Subcutaneous adipose tissue (tissue), 4 donors: ENCODE data around the gene HSF2. TPM values are rescaled to one million over a fixed set of nuclear protein-coding genes. Genes with fewer than 3 reads are reported as not detected.

Experiments used
- total RNA-seq, 4 donors: library from RNA; depleted of rRNA; stranded (reverse); fragments of >200 nt; gene quantifications; one replicate each; pipeline ENCODE4 v1.1.0, GENCODE V29; 2016
- TF ChIP-seq, protein P1 (sequence below): fragments of 450-650 bp; IDR thresholded peaks from one replicate; pipeline ENCODE4 v1.5.1; 2016; ENCODE audit warnings: low read depth, mild to moderate bottlenecking, control low read depth, antibody characterized with exemption, moderate library complexity

HSF2 gene
- total RNA-seq, 4 donors from 2014 or later: 13.2 to 26.3 (median 15.5) TPM

DNA sequence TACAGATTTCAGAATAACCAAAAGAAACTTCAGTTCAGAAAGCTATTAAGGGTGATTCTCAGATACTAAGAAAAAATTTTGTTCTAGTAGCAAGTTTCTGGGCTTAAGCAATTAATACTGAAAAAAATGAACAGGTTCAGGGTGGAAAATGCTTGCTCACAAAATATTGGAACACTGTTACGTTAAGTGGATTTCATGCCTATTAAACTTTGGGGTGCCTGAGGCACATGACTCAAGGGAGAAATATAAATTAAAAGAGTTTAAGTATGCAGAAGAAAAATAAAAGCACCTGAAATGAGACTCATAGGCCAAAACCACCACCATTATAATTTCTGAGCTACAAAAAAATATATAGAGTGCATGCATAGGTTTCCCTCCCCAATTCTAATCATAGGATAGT lies 32.3 kb upstream of the HSF2 start:
- TF ChIP-seq, protein P1, sequence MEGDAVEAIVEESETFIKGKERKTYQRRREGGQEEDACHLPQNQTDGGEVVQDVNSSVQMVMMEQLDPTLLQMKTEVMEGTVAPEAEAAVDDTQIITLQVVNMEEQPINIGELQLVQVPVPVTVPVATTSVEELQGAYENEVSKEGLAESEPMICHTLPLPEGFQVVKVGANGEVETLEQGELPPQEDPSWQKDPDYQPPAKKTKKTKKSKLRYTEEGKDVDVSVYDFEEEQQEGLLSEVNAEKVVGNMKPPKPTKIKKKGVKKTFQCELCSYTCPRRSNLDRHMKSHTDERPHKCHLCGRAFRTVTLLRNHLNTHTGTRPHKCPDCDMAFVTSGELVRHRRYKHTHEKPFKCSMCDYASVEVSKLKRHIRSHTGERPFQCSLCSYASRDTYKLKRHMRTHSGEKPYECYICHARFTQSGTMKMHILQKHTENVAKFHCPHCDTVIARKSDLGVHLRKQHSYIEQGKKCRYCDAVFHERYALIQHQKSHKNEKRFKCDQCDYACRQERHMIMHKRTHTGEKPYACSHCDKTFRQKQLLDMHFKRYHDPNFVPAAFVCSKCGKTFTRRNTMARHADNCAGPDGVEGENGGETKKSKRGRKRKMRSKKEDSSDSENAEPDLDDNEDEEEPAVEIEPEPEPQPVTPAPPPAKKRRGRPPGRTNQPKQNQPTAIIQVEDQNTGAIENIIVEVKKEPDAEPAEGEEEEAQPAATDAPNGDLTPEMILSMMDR: no peak

DNA sequence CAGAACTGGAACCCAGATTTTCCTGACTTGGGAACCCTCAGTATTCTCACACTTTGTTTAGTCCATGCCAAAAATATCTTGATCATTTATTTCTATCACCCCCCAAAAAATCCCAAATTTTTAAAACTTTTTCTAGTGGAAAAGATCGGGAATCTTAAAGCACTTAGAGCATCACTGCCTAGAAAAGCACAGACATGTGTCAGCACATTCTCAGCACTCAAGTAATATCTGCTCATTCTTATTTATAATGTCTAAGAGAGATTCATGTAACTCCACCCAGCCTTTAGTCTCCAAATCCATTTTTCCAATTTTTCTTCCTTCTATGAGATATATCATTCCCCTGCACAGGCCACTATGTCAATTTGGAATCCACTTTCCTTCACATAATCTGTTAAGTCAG lies 29.9 kb upstream of the HSF2 start:
- TF ChIP-seq, protein P1: no peak

DNA sequence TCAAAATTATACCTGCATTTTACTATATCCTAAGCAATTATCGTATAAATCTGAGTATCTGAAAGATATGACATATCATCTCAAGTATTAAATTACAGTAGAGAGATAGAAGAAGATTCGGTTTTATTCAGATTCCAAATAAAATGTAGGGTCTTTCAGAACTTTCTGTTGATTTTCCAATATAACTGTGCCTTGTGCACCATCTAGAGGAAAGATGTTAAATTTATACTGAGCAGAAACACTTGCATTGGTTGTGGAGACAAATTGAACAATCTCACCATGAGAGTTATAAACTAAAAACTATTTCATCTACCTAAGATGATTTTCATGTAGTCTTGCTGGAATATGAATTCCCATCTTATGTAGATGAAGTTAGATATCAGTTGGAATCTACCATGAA lies 26.8 kb upstream of the HSF2 start:
- TF ChIP-seq, protein P1: no peak

DNA sequence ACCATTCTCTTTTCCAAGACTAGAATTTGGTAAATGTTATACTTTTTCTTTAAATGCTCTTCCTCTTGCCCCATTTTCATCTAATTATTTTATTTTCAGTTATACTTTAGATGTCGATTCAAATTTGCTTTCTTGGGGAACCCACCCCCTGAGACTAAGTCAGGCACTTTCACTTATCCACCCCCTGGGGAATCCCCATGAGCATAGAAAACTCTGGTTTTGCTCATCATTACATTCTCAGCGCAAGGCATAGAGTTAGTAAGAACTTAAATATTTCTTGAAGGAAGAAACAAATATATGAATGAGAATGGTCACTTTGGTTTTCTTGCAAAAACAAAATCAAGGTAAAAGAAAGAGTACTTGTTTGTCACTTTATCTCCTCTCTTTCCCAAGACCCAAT lies 25.1 kb upstream of the HSF2 start:
- TF ChIP-seq, protein P1: no peak

DNA sequence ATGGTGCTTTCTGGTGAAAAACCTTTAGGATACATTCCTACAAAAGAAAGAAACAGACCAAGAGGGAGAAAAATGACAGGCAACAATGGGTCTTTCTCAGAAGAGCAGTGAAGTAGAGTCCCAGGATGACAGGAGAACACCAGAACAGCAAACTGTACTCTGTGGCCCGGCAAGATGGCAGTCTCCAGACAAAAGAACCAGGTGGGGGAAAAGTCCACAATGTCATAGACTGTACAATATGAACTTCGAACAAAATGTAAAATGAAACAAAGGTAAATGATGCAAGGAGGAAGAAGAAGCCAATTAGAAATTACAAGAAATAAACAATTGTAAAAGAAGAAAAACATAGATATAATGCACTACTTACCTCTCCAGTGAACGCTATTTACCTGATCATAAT lies 23.2 kb upstream of the HSF2 start:
- TF ChIP-seq, protein P1: no peak

DNA sequence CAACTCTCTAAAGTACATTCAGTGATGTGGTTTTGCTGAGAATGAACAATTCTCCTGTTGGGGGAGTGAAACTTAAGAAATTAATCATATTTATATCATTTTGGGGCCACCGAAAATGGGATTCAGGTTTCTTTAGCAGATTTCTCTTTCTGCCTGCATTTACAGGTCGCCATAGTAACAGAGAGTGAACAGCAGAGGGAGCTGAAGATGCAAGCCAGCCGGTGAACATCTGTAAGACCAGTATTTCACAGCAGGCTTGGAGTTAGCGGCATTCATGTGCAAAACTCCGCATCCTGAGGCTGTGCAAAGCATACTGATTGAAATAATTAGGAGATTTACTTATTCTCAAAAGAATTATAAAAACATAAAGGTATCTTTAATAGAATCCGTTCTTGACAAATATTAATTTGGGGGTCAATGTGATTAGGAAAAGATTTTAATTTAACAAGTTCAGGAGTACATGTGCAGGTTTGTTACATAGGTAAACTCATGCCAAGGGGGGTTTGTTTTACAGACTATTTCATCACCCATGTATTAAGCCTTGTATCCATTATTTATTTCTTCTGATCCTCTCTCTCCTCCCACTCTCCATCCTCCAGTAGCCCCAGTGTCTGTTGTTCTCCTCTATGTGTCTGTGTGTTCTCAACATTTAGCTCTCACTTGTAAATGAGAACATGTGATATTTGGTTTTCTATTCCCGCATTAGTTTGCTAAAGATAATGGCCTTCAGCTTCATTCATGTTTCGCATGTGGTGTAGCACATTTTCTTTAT lies 17.8 kb upstream of the HSF2 start:
- TF ChIP-seq, protein P1: no peak

DNA sequence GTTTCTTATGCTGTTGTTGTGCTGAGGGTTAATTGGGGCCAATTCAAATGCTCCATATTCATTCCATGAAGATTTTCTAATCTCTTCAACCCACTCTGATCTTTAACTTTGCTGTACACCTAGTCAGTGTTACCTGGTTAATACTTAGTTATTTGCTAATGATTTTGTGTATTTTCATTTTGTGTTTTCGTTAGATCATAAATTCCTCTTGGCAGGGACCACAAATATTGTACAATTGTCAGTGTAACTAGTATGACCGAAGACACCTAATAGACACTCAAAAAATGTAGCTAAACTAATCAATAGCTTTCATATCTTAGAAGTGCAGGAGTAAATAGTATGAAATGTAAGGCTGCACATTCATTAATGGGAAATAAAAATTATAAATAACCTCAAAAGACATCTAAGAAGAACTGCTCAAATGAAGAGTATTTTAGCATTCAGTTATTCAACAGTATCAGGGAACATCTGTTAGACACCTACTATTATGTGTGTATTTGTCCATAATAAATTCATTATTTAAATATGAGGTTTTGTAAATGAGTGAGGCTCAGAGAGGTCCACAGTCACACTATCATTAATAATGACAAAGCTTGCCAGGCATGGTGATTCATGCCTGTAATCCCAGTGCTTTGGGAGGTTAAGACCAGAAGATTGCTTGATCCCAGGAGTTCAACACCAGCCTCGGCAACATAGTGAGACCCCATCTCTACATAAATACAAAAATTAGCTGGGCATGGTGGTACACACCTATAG lies 13.4 kb upstream of the HSF2 start:
- TF ChIP-seq, protein P1: no peak
